Endothelial cell (in vitro differentiated cells): ENCODE results near the gene N4BP2L2. TPM values are rescaled to one million over a fixed set of nuclear protein-coding genes. Genes with fewer than 3 reads are reported as not detected.

Experiments used
- DNase-seq: peaks from one replicate; pipeline ENCODE4 v3.0.0; 2021; ENCODE audit warnings: low spot score
- H3K27ac Mint-ChIP-seq: one replicate; pipeline ENCODE4 v1.8.0; 2021; ENCODE audit warnings: mixed read lengths, inconsistent platforms; ENCODE audit not compliant: unreplicated experiment
- H3K27me3 Mint-ChIP-seq: one replicate; pipeline ENCODE4 v1.8.0; 2021; ENCODE audit warnings: mild to moderate bottlenecking, moderate library complexity, mixed read lengths, inconsistent platforms; ENCODE audit not compliant: unreplicated experiment
- H3K36me3 Mint-ChIP-seq: one replicate; pipeline ENCODE4 v1.8.0; 2021; ENCODE audit warnings: mild to moderate bottlenecking, low read depth, mixed read lengths, inconsistent platforms; ENCODE audit not compliant: unreplicated experiment
- H3K4me1 Mint-ChIP-seq: one replicate; pipeline ENCODE4 v1.8.0; 2021; ENCODE audit warnings: mild to moderate bottlenecking, mixed read lengths, inconsistent platforms; ENCODE audit not compliant: unreplicated experiment
- H3K4me3 Mint-ChIP-seq: one replicate; pipeline ENCODE4 v1.8.0; 2021; ENCODE audit warnings: mild to moderate bottlenecking, mixed read lengths, inconsistent platforms; ENCODE audit not compliant: unreplicated experiment
- H3K9me3 Mint-ChIP-seq: one replicate; pipeline ENCODE4 v1.8.0; 2021; ENCODE audit warnings: mixed read lengths, inconsistent platforms; ENCODE audit not compliant: unreplicated experiment
- total RNA-seq: library from RNA; stranded (reverse); fragmentation: NEBNext Ultra II Directional; extraction: Animal tissue kit (Norgen Biotek cat#: 25700); gene quantifications from one replicate; pipeline ENCODE4 v1.2.1, GENCODE V29; 2021; ENCODE audit not compliant: unreplicated experiment
- TF ChIP-seq, protein P1 (sequence below): fragments of 200-600 bp; sonication (generic); IDR thresholded peaks from one replicate; pipeline ENCODE4 v1.5.0; 2021; ENCODE audit warnings: antibody characterized with exemption; ENCODE audit not compliant: unreplicated experiment

N4BP2L2 gene
- total RNA-seq, 1 donor from 2014 or later, result 81.1 TPM

GRCh38 chr13:32428581-32429432, 109.8 kb downstream of the N4BP2L2 start:
- TF ChIP-seq, protein P1, sequence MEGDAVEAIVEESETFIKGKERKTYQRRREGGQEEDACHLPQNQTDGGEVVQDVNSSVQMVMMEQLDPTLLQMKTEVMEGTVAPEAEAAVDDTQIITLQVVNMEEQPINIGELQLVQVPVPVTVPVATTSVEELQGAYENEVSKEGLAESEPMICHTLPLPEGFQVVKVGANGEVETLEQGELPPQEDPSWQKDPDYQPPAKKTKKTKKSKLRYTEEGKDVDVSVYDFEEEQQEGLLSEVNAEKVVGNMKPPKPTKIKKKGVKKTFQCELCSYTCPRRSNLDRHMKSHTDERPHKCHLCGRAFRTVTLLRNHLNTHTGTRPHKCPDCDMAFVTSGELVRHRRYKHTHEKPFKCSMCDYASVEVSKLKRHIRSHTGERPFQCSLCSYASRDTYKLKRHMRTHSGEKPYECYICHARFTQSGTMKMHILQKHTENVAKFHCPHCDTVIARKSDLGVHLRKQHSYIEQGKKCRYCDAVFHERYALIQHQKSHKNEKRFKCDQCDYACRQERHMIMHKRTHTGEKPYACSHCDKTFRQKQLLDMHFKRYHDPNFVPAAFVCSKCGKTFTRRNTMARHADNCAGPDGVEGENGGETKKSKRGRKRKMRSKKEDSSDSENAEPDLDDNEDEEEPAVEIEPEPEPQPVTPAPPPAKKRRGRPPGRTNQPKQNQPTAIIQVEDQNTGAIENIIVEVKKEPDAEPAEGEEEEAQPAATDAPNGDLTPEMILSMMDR, result no peak
- peak overlapping the region; percentile 42 for H3K27ac Mint-ChIP-seq
- H3K4me1 Mint-ChIP-seq, result peaks cover 27% of the 10 kb centered on the region
- H3K9me3 Mint-ChIP-seq, result no peaks in the 10 kb centered on the region
- DNase-seq, result no peak
- H3K27me3 Mint-ChIP-seq, result peaks cover 14% of the 10 kb centered on the region
- H3K36me3 Mint-ChIP-seq, result peaks cover 14% of the 10 kb centered on the region
- peak overlapping the region; percentile 91 for H3K4me3 Mint-ChIP-seq

DNA sequence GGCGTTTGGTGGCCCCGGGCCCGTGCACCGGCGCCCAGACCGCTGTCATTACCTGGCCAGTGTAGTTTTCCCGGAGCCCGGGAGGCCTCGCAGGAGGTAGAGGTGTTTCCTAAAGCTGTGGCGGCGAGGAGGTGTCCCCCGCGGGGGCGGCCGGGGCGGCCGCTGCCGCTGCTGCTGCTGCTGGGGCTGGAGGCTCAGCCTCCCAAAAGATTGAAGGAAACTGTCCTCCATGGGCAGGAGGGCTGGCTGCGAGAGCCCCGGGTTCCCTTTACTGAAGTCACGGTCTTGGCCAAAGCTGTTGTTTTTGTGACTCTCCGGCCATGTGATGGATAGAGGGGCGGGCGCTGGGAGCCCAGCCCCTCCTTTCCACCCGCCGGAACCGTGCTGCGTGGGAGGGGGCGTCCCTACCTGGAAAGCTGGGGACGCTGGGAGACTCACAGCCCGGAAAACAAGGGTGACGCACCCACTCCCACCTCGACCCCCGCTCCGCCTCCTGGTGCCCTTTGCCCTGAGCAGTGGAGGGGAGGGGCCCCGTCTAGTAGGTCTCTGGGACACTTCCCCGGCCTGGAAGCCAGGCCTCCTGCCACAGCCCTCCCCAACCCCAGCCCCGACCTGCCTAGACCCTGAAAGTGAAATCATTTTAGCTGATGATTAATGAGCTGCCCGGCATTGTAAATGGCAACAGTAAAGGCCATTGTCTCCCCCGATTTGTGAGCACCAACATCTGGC, 110.6 kb downstream of the N4BP2L2 start, which contains the start of gene N4BP2L1:
TSS of gene N4BP2L1 (minus strand) at position 279 of the 729 bp plus-strand sequence. CDS start at position 231, 48 bp downstream.
- peak; percentile 37 for DNase-seq
- peaks cover 14% of the 10 kb centered on the region for H3K27me3 Mint-ChIP-seq
- TF ChIP-seq, protein P1, result no peak
- H3K4me3 Mint-ChIP-seq, result peak within 1 kb of the TSS; percentile 91
- H3K27ac Mint-ChIP-seq, result peak within 1 kb of the TSS; percentile 42
- H3K36me3 Mint-ChIP-seq, result peaks cover 14% of the 10 kb centered on the region
- H3K4me1 Mint-ChIP-seq, result peaks cover 26% of the 10 kb centered on the region
- H3K9me3 Mint-ChIP-seq, result no peaks in the 10 kb centered on the region

DNA sequence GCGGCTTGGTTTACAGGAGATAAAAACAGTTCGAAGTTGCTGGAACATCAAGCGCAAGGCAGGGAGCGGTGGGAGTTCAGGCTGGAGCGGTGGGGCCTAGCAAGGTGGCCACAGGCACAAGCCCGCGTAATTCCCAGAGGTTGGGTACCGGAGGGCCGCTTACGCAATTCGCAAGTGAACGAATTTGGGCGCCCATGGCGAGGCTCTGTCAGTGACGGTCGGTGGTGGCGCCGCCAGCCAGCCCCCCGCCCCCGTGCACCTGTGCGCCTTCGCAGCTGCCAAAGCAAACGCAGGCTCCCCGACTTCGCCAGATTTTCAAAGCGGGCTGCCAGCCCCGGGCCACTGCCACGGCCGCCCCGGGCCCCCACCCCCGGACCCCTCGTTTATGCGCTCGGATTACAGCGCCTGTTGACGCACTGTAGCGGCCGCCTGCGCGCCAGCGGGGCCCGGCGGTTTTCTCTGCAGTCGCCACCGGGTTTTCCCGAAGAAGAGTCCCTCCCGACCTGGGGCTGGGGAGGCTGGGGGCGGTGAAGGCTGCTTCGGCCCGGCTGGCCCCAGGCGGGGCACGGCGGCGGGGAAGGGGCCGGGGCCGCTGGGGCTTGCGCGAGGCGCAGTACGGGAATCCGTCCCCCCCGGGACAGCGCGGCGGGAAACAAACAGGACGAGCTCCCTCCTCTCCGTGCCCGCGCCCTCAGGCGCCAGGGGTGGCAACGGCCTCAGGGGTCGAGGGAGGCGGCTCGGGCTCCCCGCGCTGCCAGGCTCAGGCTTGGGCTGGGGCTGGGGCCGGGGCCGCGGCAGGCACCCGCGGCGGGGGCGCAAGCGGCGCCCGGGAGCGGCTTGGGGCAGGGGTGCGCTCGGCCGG, 111.4 kb downstream of the N4BP2L2 start:
- peak; percentile 48 for DNase-seq
- H3K4me3 Mint-ChIP-seq, result peak overlapping the region; percentile 87
- H3K27me3 Mint-ChIP-seq, result peaks cover 14% of the 10 kb centered on the region
- H3K4me1 Mint-ChIP-seq, result peaks cover 22% of the 10 kb centered on the region
- H3K9me3 Mint-ChIP-seq, result no peaks in the 10 kb centered on the region
- H3K36me3 Mint-ChIP-seq, result peaks cover 14% of the 10 kb centered on the region
- TF ChIP-seq, protein P1, result no peak
- H3K27ac Mint-ChIP-seq, result no peak overlapping the region

GRCh38 chr13:32426191-32426989, 112.2 kb downstream of the N4BP2L2 start:
- no peak for DNase-seq
- TF ChIP-seq, protein P1, result no peak
- Mint-ChIP-seq H3K9me3 (no peaks in the 10 kb centered on the region), H3K27ac (no peak overlapping the region), H3K4me3 (peak overlapping the region; percentile 87), H3K4me1 (peaks cover 22% of the 10 kb centered on the region), H3K27me3 (peaks cover 14% of the 10 kb centered on the region), H3K36me3 (peaks cover 14% of the 10 kb centered on the region)
